Measurements from ENCODE around the gene ZNF175.
"Not testable (repeated sequence)": the region's sequence is repeated elsewhere in the genome, so short reads cannot be mapped to it uniquely, and the experiment has no call there.

Gene ZNF175

GRCh38 chr19:51593138-51593890 is 22.2 kb downstream of the ZNF175 start:
- no peak for DNase-seq

DNA sequence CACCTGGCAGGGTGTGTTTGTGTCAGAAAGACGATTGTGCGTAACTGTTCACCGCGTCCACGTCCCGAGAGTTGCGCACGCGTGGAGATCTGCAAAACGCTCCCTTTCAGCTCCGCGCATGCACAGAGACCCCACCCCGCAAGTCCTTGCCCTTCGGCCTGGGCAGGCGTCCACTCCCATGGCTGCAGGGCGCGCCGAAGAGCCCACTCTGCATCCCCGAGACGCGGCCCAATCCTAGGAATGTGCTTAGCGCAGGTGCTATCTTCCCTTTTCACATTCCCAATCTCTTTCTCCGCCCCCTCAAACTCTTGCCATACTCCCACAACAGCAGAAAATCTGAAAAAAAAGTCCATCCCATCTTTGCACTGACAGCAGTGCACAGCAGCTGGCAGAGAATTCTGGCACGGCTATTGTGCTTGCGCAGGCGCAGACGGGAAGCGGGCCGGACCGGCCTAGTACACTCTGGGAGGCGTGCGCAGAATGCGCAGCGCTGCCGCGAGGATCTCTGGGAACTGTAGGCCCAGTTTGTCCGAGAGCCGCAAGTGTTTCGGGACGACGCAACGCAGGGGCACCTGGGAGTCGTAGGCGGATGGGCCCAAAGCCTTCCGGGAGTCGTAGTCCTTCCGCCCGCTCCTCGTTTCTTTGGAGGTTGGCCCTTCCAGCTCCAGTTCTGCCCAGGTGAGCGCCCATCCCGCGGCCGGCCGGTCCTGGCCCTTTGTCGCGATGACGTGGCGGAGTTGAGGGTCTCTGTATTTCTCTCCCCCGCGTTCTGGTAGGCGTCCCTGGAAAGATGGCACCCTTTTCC is 23.1 kb downstream of the ZNF175 start:
- peak; percentile 76 to 86 for DNase-seq

- DNase-seq, result no peak
Measured at GRCh38 chr19:51594774-51595109, 23.7 kb downstream of the ZNF175 start.

DNA sequence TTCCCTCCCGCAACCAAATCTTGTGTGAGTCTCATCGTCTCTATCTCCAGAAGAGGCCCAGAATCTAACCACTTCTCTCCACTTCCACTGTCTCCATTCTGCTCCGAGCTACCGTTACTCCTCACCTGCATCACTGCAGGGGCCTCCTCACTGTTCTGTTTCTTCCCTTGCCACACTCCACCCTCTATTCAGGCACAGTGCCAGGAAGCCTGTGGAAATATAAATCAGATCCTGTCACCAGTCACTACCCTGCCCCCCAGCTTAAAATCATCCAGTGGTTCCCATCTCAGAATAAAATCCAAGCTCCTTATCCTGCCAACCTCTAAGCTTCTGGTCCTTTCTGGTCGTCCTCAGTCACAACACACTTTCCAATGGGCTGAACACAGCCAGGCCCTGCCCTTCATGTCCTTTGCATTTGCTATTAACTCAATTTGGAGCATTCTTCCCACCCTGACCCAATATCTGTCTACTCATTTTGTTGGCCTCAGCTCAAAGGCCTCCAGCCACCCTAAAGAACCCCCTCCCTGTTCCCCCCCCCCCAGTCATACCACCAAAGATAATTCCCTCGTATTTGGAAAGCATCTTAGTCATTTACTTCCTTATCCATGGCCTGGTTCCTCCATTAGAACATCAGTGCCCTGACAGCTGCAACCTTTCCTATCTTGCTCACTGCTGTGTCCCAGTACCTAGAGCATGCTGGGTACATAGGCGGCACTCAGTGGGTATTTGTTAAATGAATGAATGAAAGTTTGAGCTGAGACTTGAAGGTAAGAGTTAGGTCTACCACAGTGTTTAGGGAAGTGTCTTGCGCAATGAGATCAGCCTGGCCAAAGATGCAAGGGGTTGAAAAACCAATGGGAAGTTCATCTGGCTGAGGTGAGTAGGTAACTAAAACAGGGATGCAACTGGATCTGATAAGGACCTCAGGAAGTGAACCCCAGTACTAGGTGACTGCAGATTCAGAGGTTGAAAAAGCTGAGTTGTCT is 24.4 kb downstream of the ZNF175 start:
- DNase-seq, result no peak

GRCh38 chr19:51598159-51598915 is 27.3 kb downstream of the ZNF175 start:
- DNase-seq, result no peak

DNA sequence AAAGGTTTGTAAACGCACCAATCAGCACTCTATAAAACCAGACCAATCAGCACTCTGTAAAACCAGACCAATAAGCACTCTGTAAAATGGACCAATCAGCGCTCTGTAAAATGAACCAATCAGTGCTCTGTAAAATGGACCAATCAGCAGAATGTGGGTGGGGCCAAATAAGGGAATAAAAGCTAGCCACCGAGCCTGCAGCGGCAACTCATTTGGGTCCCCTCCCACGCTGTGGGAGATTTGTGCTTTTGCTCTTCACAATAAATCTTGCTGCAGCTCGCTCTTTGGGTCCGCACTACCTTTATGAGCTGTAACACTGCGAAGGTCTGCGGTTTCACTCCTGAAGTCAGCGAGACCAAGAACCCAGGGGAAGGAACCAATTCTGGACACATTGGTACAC is 28.0 kb downstream of the ZNF175 start:
- DNase-seq, result no peak

GRCh38 chr19:51600940-51601580 is 30.0 kb downstream of the ZNF175 start:
- no peak for DNase-seq

DNA sequence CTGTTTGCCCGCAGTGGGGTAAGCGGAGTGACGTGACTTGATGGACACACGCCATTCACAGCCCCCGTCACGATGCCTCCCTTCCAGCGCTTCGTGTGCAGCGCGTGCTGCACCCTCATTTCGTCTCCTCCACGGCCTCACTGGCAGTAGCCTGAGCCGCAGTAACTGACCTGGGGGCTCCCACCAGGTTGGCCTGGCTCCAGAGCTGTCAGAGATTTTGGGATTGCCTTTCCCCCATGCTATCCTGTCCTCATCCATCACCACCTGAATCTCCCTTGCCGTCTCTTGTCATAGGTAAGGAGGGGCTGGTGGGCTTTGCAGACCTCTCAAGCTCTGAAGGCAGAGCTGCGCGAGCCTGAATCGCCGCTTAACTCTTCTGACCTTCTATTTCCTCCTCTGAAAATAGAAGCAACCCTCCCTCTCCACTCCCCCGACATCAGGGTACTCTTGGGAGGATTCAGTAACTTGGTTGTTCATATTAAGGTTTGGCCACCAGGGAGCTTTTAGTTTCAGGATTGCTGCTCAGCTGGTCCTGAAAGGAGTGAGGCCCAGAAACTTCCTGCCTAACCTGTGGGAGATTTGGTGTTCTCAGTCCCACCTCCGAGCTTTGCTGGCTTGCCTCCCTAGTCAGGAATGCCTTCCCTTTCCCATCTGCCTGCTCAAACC is 31.2 kb downstream of the ZNF175 start:
- no peak for DNase-seq

DNA sequence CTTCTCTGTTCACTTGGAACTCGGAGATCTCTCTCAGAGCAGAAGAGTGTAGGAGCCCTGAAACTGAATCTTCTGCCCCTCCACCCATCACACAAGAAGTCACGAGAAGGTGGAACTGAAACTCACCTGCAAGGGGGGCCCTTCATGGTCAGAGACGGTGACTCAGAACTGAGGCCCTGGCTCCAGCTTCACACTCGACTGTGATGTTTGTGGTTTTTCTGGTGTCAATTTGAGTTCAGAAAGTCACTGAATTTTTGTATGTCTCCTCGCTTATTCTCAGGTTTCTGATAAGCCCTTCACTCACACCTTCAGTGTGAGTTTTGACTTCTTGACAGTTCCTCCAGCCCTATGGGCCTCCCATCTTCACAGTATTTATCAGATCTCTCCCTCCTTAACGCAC is 36.0 kb downstream of the ZNF175 start:
- DNase-seq, result no peak

GRCh38 chr19:51607920-51608562 is 37.0 kb downstream of the ZNF175 start:
- no peak for DNase-seq

GRCh38 chr19:51610576-51610975 is 39.5 kb downstream of the ZNF175 start:
- DNase-seq, result no peak

- DNase-seq, result no peak
Measured at GRCh38 chr19:51614789-51615188, 43.7 kb downstream of the ZNF175 start.

- DNase-seq, result no peak
Measured at GRCh38 chr19:51615991-51616390, 44.9 kb downstream of the ZNF175 start.

- DNase-seq, result no peak
Measured at GRCh38 chr19:51621178-51621577, 50.1 kb downstream of the ZNF175 start.

DNA sequence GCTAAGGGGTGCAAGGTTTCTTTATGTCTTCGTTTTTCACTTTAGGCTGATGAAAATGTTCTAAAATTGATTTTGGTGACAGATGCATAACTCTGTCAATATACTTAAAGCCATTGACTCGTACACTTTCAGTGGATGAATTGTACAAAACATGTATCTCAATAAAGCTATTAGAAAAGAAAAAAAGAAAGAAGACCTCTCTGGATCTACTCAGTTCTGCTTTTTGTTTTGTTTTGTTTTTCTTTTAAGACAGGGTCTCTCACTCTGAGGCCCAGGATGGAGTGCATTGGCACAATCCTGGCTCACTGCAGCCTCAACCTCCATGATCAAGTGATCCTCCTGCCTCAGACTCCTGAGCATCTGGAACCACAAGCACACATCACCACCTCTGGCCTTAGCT is 55.6 kb downstream of the ZNF175 start:
- DNase-seq, result no peak

DNA sequence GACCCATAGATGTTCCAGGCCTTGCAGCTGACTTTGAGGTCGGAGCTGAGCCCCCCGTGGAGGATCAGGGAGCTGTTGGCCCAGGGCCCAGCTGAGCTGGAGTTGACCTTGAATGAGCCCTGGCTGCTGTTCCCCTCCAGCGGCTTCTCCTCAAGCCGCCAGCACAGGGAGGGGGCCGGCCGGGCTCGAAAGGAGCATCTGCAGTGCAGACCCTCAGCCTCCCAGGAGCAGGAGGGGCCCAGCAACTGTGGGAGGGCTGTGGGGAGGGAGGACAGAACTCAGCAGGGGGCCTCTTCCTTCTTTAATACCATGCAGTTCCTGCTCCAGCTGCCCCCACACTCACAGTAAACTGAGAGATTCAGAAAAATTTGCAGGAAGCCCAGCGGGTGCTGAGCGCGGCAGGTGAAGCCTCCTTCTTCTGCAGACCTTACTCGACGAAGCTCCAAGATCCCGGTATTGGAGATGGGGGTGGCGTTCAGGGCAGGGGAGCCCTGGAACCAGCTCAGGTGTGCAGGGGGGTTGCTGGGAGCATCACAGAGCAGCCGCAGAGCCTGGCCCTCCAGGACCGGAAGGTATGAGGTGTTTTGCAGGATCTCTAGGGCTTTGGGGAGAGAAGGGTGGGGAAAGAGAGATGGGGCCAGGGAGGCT is 56.5 kb downstream of the ZNF175 start:
- DNase-seq, result no peak

DNA sequence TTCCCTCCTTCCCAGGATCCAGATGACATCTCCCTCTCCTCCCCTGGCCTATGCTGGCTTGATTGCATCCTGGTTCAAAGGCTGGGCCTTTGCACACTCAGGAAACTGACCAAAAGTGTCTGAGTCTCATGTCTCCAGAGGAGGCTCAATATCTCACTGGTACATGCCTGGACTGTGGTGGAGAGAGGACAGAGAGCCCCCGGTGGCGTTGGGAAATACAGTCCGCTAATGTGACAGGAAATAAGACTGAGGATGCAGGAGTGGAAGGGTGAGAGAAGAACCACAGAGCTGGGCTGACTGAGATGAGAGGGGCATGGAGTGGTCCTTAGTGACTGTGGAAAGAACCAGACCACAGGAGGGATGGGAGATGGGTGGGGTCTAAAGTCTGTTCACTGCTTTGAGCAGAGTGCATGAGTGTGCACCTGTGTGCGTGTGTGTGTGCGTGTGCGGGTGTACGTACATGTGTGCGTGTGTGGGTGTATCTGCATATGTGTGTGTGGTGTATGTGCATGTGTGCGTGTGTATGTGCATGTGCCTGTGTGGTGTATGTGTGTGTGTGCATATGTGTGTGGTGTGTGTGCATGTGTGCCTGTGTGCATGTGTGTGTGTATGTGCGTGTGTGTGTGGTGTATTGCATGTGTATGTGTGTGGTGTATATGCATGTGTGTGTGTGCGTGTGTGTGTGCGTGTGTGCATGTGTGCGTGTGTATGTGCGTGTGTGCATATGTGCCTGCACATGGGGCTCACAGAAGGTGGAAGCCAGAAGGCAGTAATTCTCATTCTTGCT is 57.3 kb downstream of the ZNF175 start:
- DNase-seq, result no peak

DNA sequence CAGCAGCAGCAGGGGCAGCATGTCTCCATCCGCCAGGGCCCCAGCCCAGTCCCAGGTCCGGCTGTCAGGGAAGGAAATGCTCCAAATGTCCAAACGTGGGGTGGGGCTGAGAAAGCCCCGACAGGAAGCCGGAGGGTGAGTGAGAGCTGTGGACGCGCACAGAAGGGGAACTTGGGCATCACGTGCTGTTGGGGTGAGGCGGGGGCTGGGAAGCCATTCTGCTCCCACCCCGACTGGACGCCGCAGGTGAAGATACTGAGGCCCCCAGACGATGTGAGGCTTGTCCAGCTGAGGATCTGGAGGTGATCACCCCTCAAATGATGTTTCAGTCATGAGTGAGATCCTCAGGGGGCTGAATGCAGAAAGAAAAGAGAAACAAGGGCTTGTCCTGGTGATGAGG is 59.2 kb downstream of the ZNF175 start, which contains the start of gene SIGLEC5:
SIGLEC5 (minus strand) TSS at position 87 of the 400 bp plus-strand sequence; CDS start at position 21, 66 bp downstream.
- not testable (repeated sequence) for DNase-seq

GRCh38 chr19:51632126-51632525 is 61.0 kb downstream of the ZNF175 start:
- no peak for DNase-seq

Data from SW 1271 (cell line).